ENCODE results near the gene PLEKHG4.
A peak's percentile ranks its signal among the peaks of the same experiment; 100 is the strongest.

The PLEKHG4 gene

GRCh38 chr16:67234180-67234597 lies 45.1 kb upstream of the PLEKHG4 start:
- TF ChIP-seq CTCF (IDR thresholded peaks at IDR 0.05; ENCODE audit: low read depth, low read length, missing control alignments) = no peak
- no peak for DNase-seq
- peaks cover 88% of the 10 kb centered on the region for H3K36me3 ChIP-seq (replicated peaks)
- in situ Hi-C loops (cut with HindIII; ENCODE audit: low pct_ligation_motif_present, low sequenced_read_pairs) = no loop called here
- no peak overlapping the region for H3K4me3 ChIP-seq (ENCODE audit: low read depth, low read length)
- no peak overlapping the region for H3K27ac ChIP-seq
- no peaks in the 10 kb centered on the region for H3K27me3 ChIP-seq (replicated peaks)

DNA sequence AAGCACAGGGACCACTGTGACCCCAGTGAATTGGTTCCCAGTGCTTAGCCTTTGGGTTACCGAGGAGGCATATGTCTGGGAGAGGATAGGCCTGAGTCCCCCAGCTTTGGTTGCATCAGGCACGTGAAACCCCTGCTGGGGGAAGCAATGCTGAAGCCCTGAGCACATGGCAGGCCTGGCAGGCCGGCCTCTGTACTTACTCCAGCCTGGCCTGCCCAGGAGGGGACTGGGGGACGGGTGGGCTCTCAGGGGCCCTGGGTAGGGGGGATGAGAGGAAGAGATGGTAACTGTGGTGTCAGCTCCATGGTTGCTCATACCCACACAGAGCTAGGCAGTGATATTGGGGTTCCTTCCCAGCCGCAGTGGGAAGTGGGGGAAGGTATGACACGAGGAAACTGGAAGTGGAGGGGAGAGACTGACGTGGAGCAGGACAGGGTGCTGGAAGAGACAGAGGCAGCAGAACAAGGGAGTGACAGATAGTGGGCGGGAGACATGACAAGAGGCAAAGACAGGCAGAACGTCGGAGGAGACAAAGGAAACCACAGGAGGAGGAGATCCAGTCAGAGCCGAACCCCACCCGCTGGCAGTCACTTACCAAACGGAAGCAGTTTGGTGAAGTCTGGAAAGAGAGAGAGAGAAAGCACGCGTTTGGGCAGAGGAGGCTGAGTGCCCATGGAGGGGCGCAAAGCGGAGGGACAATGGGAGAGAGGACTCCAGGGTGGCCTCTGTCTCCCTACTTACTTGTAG lies 43.3 kb upstream of the PLEKHG4 start:
- H3K27ac ChIP-seq = no peak overlapping the region
- peaks cover 75% of the 10 kb centered on the region for H3K36me3 ChIP-seq (replicated peaks)
- in situ Hi-C loops (cut with HindIII; ENCODE audit: low pct_ligation_motif_present, low sequenced_read_pairs) = no loop called here
- no peak for TF ChIP-seq CTCF (IDR thresholded peaks at IDR 0.05; ENCODE audit: low read depth, low read length, missing control alignments)
- H3K27me3 ChIP-seq (replicated peaks) = no peaks in the 10 kb centered on the region
- no peak for DNase-seq
- H3K4me3 ChIP-seq (ENCODE audit: low read depth, low read length) = no peak overlapping the region

DNA sequence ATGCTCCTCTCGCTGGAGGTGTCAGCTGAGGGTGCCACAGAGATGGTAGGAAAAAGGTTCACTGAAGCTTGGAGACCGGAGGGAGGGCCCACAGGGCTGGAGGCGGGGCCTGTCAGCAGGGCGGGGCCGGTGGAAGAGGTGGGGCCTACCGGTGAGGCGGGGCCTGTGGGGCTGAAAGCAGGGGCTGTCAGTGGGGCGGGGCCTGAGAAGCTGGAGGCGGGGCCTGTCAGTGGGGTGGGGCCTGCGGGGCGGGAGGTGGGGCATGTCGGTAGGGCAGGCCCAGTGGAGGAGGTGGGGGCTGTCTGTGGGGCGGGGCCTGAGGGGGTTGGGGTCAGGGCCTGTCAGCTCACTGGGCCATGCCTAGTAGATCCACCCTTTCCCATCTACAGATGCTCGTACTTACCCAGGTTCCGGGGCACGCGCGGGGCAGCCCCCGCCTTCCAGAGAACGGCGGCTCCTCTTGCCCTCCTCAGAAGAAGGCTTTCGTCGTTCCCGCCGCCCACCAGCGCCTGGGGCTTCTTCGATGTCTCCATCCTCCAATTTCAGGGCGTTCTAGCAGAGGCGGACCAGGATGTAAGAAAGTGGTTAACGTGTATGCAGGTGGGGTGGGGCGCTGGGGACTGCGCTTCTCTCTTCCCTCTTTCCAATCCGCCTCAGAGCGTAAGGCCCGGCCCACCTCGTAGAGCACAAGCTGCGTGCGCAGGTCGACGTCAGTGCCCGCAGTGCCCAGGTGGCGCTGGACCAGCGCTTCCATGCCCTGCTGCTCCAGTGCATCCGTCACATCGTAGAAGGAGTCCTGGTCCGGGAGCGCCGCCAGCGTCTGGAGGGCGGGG lies 42.6 kb upstream of the PLEKHG4 start:
- H3K4me3 ChIP-seq (ENCODE audit: low read depth, low read length) = no peak overlapping the region
- H3K36me3 ChIP-seq (replicated peaks) = peaks cover 67% of the 10 kb centered on the region
- in situ Hi-C loops (cut with HindIII; ENCODE audit: low pct_ligation_motif_present, low sequenced_read_pairs) = no loop called here
- no peak for TF ChIP-seq CTCF (IDR thresholded peaks at IDR 0.05; ENCODE audit: low read depth, low read length, missing control alignments)
- H3K27me3 ChIP-seq (replicated peaks) = no peaks in the 10 kb centered on the region
- peak; percentile 39 for DNase-seq
- H3K27ac ChIP-seq = no peak overlapping the region

DNA sequence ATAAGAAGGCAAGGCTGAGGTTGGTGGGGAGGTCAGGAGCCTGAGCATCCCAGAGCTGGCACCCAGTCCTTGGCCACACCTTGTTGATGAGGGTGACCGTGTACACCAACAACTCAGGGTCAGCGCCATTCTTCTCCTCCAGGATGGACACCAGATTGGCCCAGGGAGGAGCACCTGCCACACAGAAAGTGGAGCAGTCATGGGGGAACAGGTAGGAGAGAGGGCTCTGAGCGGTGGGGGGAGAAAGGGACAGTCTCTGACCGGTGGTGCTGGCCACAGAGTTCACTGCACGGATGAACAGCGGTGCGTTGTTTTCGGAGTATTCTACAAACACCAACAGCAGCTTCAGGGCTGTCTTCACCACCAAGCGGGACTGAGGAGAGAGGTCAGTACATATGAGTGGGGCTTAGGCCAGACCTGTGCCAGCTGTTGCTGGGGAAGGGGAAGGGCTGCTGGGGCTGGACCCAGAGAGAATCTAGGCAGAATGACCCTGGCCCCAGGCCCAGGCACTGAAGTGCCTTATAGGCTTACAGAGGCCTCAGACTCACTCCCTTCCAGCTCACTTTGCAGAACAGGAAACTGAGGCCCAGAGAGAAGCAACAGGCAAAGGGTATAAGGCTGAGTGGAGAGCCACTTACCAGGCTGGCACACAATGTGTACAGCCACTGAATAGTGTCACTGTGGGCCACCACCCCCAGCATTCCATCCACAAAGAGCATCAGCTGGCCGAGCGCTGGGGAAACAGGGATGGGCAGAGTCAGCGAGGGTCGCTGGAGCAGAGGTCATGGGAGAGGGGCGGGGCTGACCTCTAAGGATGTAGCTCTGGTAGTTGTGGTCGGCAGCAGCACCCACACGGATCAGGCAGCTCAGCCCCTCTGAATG lies 41.7 kb upstream of the PLEKHG4 start:
- no peak overlapping the region for H3K27ac ChIP-seq
- no peak for TF ChIP-seq CTCF (IDR thresholded peaks at IDR 0.05; ENCODE audit: low read depth, low read length, missing control alignments)
- DNase-seq = no peak
- no peaks in the 10 kb centered on the region for H3K27me3 ChIP-seq (replicated peaks)
- H3K36me3 ChIP-seq (replicated peaks) = peaks cover 61% of the 10 kb centered on the region
- in situ Hi-C loops (cut with HindIII; ENCODE audit: low pct_ligation_motif_present, low sequenced_read_pairs) = no loop called here
- H3K4me3 ChIP-seq (ENCODE audit: low read depth, low read length) = no peak overlapping the region

DNA sequence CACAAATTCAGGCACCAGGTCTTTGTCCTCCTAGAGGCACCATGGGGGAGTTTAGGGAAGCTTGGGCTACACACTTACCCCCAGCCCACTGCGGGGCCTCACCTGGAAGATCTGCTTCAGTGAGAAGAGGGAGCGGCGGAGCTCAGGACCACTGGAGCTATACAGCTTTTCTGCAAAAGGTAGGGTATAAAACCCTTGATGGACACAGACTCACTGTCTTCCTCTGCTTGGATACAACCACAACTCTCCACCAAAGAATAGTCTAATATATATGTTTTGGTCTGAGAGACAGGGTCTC lies 41.1 kb upstream of the PLEKHG4 start:
- in situ Hi-C loops (cut with HindIII; ENCODE audit: low pct_ligation_motif_present, low sequenced_read_pairs) = no loop called here
- DNase-seq = no peak
- Histone ChIP-seq H3K36me3 (replicated peaks) (peaks cover 57% of the 10 kb centered on the region), H3K27ac (no peak overlapping the region), H3K4me3 (ENCODE audit: low read depth, low read length) (no peak overlapping the region), H3K27me3 (replicated peaks) (no peaks in the 10 kb centered on the region)
- TF ChIP-seq CTCF (IDR thresholded peaks at IDR 0.05; ENCODE audit: low read depth, low read length, missing control alignments) = no peak

Measured in brain microvascular endothelial cell (primary cell).